Right renal cortex interstitium (tissue), 3 donors: ENCODE results near the gene ZKSCAN3. TPM values are rescaled to one million over a fixed set of nuclear protein-coding genes. Genes with fewer than 3 reads are reported as not detected.
A peak's percentile ranks its signal among the peaks of the same experiment; 100 is the strongest.
"Not testable (repeated sequence)": the region's sequence is repeated elsewhere in the genome, so short reads cannot be mapped to it uniquely, and the experiment has no call there.

Source experiments
- DNase-seq, 3 donors: peaks; one replicate each; pipeline ENCODE4 v3.0.0-alpha.2; 2013; ENCODE audit warnings: low read depth in 3 of 3, low spot score in 2 of 3
- polyA plus RNA-seq, 3 donors: library from polyadenylated mRNA; unstranded; fragments of 120-200 nt; gene quantifications; one replicate each; pipeline ENCODE4 v1.2.1, GENCODE V29; 2013; ENCODE audit not compliant: insufficient read length in 3 of 3

Gene ZKSCAN3
- 10 to 100 TPM in 1 of 3 donors, 1 to 10 TPM in 2; 9.0 to 10.5 (median 9.8) TPM for polyA plus RNA-seq

- peak; percentile 71 to 76 (median 74) for DNase-seq
Measured at GRCh38 chr6:28349892-28350737, at the start of gene ZKSCAN3. ZKSCAN3 (plus strand) TSS chr6:28349947; CDS start chr6:28359587, 9,640 bp downstream.

- DNase-seq = no peak
Measured at GRCh38 chr6:28303570-28303969, 46.2 kb upstream of the ZKSCAN3 start.

- not testable (repeated sequence) for DNase-seq
Measured at GRCh38 chr6:28306363-28306762, 43.4 kb upstream of the ZKSCAN3 start.

- DNase-seq = no peak
Measured at GRCh38 chr6:28311139-28311823, 38.5 kb upstream of the ZKSCAN3 start.

- no peak for DNase-seq
Measured at GRCh38 chr6:28312939-28313338, 36.8 kb upstream of the ZKSCAN3 start.

GRCh38 chr6:28315628-28316027, 34.1 kb upstream of the ZKSCAN3 start:
- no peak for DNase-seq

GRCh38 chr6:28317866-28318265, 31.9 kb upstream of the ZKSCAN3 start:
- not testable (repeated sequence) for DNase-seq

GRCh38 chr6:28322661-28323060, 27.1 kb upstream of the ZKSCAN3 start:
- DNase-seq = no peak

- DNase-seq = no peak
Measured at GRCh38 chr6:28323813-28324424, 25.8 kb upstream of the ZKSCAN3 start.

GRCh38 chr6:28326371-28326948, 23.3 kb upstream of the ZKSCAN3 start:
- DNase-seq = no peak

- DNase-seq = no peak
Measured at GRCh38 chr6:28330041-28330440, 19.7 kb upstream of the ZKSCAN3 start.

GRCh38 chr6:28333047-28333446, 16.7 kb upstream of the ZKSCAN3 start:
- no peak for DNase-seq

- no peak for DNase-seq
Measured at GRCh38 chr6:28333599-28334018, 16.1 kb upstream of the ZKSCAN3 start.

GRCh38 chr6:28334286-28335039, 15.3 kb upstream of the ZKSCAN3 start:
- DNase-seq = peak in 1 of 3 donors; percentile 40

GRCh38 chr6:28335040-28335563, 14.6 kb upstream of the ZKSCAN3 start:
- DNase-seq = no peak

GRCh38 chr6:28335564-28336283, 14.0 kb upstream of the ZKSCAN3 start, which contains the start of gene ZSCAN31:
ZSCAN31 (minus strand) TSS chr6:28336148; CDS start chr6:28329683, 6,465 bp downstream.
- peak; percentile 95 to 99 (median 98) for DNase-seq

- DNase-seq = peak; percentile 71 to 77 (median 74)
Measured at GRCh38 chr6:28336284-28337120, 13.2 kb upstream of the ZKSCAN3 start.

GRCh38 chr6:28337121-28337520, 12.6 kb upstream of the ZKSCAN3 start:
- DNase-seq = no peak
